BLaER1 (cell line): ENCODE results near the gene B3GALT6.
A peak's percentile ranks its signal among the peaks of the same experiment; 100 is the strongest.

Experiments used
- H3K27ac ChIP-seq: shearing (Covaris generic); formaldehyde crosslinking; 2 replicates; pipeline ENCODE4 v1.8.1; 2022
- H3K27me3 ChIP-seq: shearing (Covaris generic); formaldehyde crosslinking; 2 replicates; pipeline ENCODE4 v1.8.1; 2022
- H3K36me3 ChIP-seq: shearing (Covaris generic); formaldehyde crosslinking; 2 replicates; pipeline ENCODE4 v1.8.1; 2022
- H3K4me1 ChIP-seq: shearing (Covaris generic); formaldehyde crosslinking; 2 replicates; pipeline ENCODE4 v1.8.1; 2022
- H3K4me2 ChIP-seq: shearing (Covaris generic); formaldehyde crosslinking; 2 replicates; pipeline ENCODE4 v1.8.1; 2022
- H3K4me3 ChIP-seq: shearing (Covaris generic); formaldehyde crosslinking; 2 replicates; pipeline ENCODE4 v1.8.1; 2022
- H3K9ac ChIP-seq: shearing (Covaris generic); formaldehyde crosslinking; 2 replicates; pipeline ENCODE4 v1.8.1; 2022
- H3K9me3 ChIP-seq: shearing (Covaris generic); formaldehyde crosslinking; 2 replicates; pipeline ENCODE4 v1.8.1; 2022
- H4K20me1 ChIP-seq: shearing (Covaris generic); formaldehyde crosslinking; 2 replicates; pipeline ENCODE4 v1.8.1; 2022
- Cebpa-rat ChIP-seq: shearing (Covaris generic); IDR thresholded peaks from 2 replicates; pipeline ENCODE4 v1.8.1; 2022

B3GALT6 gene

DNA sequence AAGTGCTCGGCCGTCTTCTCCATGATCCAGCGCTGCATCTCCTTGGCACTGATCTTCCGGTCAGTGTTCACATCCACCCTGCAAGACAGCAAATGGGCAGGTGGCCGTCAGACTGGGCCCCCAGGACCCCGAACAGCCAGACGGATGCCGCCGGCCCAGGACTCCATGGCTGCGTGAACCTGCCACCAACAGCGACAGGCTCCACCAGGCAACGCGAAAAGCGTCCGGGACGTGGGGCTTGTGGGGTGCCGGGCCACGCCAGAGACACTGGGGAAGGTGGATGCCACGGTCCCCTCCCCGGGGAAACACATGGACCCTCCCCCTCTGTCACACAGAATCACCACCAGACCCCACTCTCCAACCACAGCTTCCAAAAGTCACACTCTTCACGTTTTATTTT, 8.1 kb upstream of the B3GALT6 start:
- Histone ChIP-seq H3K4me2 (no peak overlapping the region), H3K27ac (no peak overlapping the region), H3K4me3 (no peak overlapping the region), H3K27me3 (no peaks in the 10 kb centered on the region), H3K9ac (no peak overlapping the region), H3K9me3 (no peaks in the 10 kb centered on the region), H3K36me3 (peaks cover 99% of the 10 kb centered on the region), H3K4me1 (no peaks in the 10 kb centered on the region), H4K20me1 (peaks cover 94% of the 10 kb centered on the region)
- TF ChIP-seq Cebpa-rat = no peak

DNA sequence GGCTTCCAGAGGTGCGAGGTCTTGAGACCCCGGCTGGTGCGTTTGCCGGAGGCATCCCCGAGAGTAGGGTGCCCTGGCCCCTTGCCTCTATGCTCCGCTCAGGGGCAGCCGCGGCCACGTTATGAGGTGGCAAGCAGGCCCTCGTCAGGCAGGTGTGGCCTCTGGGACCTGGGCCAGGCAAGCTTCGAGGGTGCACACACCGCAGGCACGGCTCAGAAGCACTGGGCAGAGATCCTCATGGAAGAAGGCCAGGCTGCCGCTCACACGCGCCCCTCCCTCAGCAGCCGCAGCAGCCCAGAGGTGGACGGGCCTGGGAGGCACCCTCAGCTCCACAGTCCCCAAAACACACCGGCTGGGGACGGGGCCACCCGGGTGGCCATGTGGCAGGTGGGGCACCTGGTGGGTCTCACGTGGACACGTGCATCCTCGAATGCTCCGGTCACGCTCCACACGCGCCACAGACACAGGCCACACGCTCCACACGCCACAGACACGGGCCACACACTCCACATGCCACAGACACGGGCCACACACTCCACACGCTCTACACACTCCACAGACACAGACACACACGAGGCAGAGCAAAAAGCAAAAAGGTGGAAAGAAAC, 6.7 kb upstream of the B3GALT6 start:
- no peaks in the 10 kb centered on the region for H3K9me3 ChIP-seq
- H3K4me2 ChIP-seq = no peak overlapping the region
- H3K9ac ChIP-seq = no peak overlapping the region
- H3K4me3 ChIP-seq = no peak overlapping the region
- peaks cover 96% of the 10 kb centered on the region for H4K20me1 ChIP-seq
- H3K27ac ChIP-seq = no peak overlapping the region
- no peak for TF ChIP-seq Cebpa-rat
- H3K4me1 ChIP-seq = peaks cover 12% of the 10 kb centered on the region
- H3K36me3 ChIP-seq = peaks cover 97% of the 10 kb centered on the region
- H3K27me3 ChIP-seq = no peaks in the 10 kb centered on the region

DNA sequence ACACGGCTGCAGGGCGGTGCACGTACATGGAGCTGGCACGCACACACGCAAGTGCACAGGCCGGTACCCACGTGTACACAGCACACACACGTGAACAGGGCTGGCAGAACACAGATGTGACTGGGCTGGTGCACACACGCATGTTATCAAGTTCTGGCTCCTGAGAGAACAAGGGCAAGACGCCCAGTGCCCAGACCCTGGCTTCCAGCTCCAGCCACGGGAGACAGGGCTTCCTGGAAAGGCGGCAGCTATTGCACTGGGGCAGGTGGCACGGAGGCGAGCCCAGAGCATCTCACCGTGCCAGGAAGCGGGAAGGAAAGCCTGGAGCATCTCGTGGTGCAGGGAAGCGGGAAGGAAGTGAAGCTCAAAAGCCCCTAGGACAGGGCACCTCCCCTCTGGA, 6.1 kb upstream of the B3GALT6 start:
- Histone ChIP-seq H3K27ac (no peak overlapping the region), H3K4me2 (no peak overlapping the region), H3K4me1 (peaks cover 18% of the 10 kb centered on the region), H3K9ac (no peak overlapping the region), H3K27me3 (no peaks in the 10 kb centered on the region), H3K9me3 (no peaks in the 10 kb centered on the region), H3K36me3 (peaks cover 91% of the 10 kb centered on the region), H4K20me1 (peaks cover 96% of the 10 kb centered on the region), H3K4me3 (no peak overlapping the region)
- TF ChIP-seq Cebpa-rat = no peak

DNA sequence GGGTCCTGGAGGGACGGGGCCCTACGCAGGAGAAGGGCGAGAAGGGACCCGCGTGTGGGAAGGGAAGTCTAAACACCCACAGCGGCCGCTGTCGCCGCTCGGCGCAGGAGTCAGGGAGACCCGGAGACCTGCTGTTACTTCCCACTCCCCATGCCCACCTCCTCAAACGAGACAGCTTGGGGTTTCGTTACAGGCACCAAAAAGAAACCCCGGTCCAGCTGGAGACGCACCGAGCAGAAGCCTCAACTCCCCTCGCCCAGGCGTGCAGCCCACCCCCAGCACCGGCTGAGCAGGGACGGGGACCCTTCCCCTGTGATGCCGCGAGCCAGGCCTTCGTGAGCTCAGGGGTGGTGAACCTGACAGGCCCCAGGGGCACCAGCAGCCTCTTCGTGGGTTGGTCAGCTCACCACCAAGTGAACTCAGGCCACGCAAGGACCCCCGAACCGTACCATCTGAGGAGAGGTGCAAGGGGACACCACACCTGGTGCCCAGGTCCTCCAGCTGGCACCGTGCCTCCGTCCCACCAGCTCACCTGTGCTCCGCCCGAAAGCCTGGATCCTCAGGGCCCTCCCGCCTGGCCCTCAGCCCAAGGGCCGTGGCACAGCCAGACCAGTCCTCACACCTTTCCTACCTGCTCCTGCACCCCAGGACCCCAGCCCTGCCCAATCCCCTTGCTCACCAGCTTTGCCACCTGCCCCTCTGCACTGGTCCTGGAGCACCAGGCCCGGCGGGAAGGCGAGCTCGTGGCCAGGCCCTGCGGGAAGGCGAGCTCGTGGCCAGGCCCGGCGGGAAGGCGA, 5.3 kb upstream of the B3GALT6 start:
- Histone ChIP-seq H3K9me3 (no peaks in the 10 kb centered on the region), H3K9ac (no peak overlapping the region), H3K4me1 (peaks cover 20% of the 10 kb centered on the region), H3K27me3 (no peaks in the 10 kb centered on the region), H3K36me3 (peaks cover 82% of the 10 kb centered on the region), H4K20me1 (peaks cover 90% of the 10 kb centered on the region), H3K4me3 (no peak overlapping the region), H3K4me2 (no peak overlapping the region), H3K27ac (no peak overlapping the region)
- TF ChIP-seq Cebpa-rat = no peak

DNA sequence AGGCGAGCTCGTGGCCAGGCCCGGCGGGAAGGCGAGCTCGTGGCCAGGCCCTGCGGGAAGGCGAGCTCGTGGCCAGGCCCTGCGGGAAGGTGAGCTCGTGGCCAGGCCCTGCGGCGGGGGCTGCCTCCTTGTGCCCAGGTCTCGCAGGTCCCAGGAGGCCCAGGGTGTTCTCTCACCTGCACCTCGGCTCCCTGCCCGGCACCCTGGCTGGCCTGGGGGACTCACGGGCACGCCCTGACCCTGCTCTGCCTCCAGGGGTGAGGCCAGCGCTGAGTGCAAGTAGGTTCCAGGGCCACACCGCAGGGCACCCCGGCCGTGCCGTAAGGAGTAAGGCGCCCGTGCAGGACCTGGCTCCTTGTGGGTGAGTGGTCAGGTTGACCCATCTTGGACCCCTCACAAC, 4.7 kb upstream of the B3GALT6 start:
- Histone ChIP-seq H3K4me2 (no peak overlapping the region), H3K36me3 (peaks cover 76% of the 10 kb centered on the region), H4K20me1 (peaks cover 86% of the 10 kb centered on the region)

DNA sequence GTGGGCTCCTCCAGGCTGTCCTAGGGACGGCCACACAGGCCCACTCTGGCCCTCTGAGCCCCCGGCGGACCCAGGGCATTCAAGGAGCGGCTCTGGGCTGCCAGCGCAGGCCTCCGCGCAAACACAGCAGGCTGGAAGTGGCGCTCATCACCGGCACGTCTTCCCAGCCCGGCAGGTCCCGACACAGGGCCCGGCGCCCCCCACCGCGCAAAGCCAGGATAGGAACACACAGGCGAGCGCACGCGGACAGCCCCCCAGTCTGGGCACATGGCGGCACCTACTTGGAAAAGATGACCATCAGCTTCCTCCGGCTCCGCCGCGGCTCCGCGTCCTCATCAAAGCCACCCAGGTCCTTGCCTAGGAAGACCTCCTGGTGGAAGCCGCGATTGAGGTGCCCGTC, 3.9 kb upstream of the B3GALT6 start:
- H3K27ac ChIP-seq = no peak overlapping the region
- H4K20me1 ChIP-seq = peaks cover 84% of the 10 kb centered on the region
- no peak for TF ChIP-seq Cebpa-rat
- H3K27me3 ChIP-seq = no peaks in the 10 kb centered on the region
- no peak overlapping the region for H3K4me2 ChIP-seq
- H3K36me3 ChIP-seq = peaks cover 68% of the 10 kb centered on the region
- H3K9me3 ChIP-seq = no peaks in the 10 kb centered on the region
- no peak overlapping the region for H3K4me3 ChIP-seq
- peaks cover 30% of the 10 kb centered on the region for H3K4me1 ChIP-seq
- H3K9ac ChIP-seq = no peak overlapping the region

More for the DNA sequence above, 4.7 kb upstream of the B3GALT6 start:
- Histone ChIP-seq H3K4me3 (no peak overlapping the region), H3K4me1 (peaks cover 22% of the 10 kb centered on the region), H3K27ac (no peak overlapping the region), H3K27me3 (no peaks in the 10 kb centered on the region), H3K9ac (no peak overlapping the region), H3K9me3 (no peaks in the 10 kb centered on the region)
- TF ChIP-seq Cebpa-rat = no peak

DNA sequence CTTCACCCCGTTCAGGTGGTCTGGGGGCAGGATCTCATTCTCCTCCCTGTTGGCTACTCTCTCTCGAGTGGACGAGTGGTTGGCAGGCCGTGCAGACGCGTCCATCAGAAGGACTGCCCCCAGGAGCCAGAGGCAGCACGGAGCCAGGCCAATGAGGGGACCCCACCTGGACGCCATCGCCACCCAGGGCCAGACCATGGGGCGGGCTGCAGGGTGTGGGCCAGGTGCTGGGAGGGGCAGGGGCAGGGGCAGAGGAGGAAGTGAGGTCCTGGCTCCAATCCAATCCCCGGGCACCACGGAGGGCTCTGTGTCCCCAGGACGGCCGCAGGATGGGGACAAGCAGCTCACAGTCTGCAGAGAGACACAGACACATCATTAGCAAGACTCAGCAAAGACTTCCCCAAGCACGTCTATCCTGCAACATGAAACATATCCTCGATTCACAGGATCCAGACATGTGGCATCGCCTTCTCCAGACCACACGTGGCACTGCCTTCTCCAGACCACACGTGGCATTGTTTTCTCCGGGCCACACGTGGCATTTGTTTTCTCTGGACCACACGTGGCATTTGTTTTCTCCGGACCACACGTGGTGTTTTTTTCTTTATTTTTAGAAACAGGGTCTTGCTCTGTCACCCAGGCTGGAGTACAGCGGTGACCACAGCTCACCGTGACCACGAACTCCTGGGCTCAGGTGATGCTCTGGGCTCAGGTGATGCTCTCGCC, 3.3 kb upstream of the B3GALT6 start:
- Histone ChIP-seq H3K36me3 (peaks cover 65% of the 10 kb centered on the region), H4K20me1 (peaks cover 86% of the 10 kb centered on the region), H3K4me2 (no peak overlapping the region), H3K4me1 (peaks cover 36% of the 10 kb centered on the region), H3K27ac (no peak overlapping the region), H3K4me3 (no peak overlapping the region), H3K9ac (no peak overlapping the region), H3K27me3 (no peaks in the 10 kb centered on the region), H3K9me3 (no peaks in the 10 kb centered on the region)
- TF ChIP-seq Cebpa-rat = no peak

DNA sequence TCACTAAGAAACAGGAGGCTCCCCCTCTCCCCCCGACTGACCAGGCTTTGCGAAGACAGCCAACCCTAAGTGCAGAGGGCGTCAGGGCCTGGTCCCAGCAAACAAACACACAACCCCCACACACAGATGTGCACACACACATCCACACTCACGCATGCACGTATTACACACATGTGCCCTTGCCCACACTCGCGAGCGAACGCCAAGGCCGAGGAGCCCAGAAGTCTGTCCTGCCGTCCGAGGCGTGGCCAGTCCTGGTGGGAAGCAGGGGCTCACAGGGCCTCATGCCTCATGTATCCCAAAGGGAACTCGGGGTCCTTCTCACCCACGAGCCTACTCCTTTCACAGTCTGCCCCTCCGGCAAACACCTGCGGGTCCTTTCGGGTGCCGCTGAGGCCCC, 2.3 kb upstream of the B3GALT6 start:
- Histone ChIP-seq H4K20me1 (peaks cover 86% of the 10 kb centered on the region), H3K4me1 (peaks cover 46% of the 10 kb centered on the region), H3K9me3 (no peaks in the 10 kb centered on the region), H3K27ac (no peak overlapping the region), H3K4me3 (peak overlapping the region; percentile 86; the same call in 1 of the 2 replicates), H3K9ac (peak overlapping the region; percentile 97; the same call in 1 of the 2 replicates), H3K4me2 (peak overlapping the region; percentile 91), H3K36me3 (peaks cover 65% of the 10 kb centered on the region), H3K27me3 (no peaks in the 10 kb centered on the region)
- no peak for TF ChIP-seq Cebpa-rat

DNA sequence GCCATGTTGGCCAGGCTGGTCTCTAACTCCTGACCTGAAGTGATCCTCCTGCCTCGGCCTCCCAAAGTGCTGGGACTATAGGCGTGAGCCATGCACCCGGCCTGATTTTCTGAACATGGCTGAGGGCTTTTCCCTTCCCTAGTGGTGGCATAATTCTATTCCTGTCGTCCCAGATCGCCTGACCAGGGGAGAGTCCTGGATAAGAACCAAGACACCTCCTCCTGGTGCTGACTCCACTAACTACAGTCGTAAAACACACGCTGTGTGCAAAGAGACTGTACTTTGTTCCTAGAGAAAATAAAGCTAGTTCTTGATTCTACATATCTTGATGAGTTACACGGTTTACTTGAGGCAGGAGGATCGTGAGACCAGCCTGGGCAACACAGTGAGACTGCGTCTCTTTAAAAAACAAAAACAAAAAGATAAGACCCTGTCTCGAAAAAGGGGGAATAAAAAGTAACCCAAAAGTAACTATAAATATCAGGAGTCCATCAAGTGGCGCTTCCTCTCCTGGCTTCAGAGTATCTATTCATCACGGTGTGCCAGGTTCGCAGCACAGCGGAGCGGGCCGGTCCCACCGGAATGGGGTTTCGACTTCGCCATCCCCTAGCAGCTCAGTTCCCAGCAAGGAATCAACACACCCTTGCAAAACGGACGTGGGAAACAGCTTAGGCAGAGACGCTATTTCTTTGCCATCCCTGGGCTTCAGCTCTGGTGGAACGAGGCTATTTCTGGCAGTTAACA, 1.2 kb upstream of the B3GALT6 start:
- Histone ChIP-seq H3K9ac (peak overlapping the region; percentile 97), H3K27me3 (no peaks in the 10 kb centered on the region), H3K36me3 (peaks cover 65% of the 10 kb centered on the region), H3K27ac (peak overlapping the region; percentile 94), H3K4me1 (peaks cover 57% of the 10 kb centered on the region), H3K4me3 (peak overlapping the region; percentile 86), H3K4me2 (peak overlapping the region; percentile 91), H4K20me1 (peaks cover 86% of the 10 kb centered on the region), H3K9me3 (no peaks in the 10 kb centered on the region)
- TF ChIP-seq Cebpa-rat = no peak
